Gastrocnemius medialis (tissue), 4 donors: ENCODE measurements around the gene TMEM37. TPM values are rescaled to one million over a fixed set of nuclear protein-coding genes. Genes with fewer than 3 reads are reported as not detected.
"Not testable (repeated sequence)": the region's sequence is repeated elsewhere in the genome, so short reads cannot be mapped to it uniquely, and the experiment has no call there.

Experiments used
- ATAC-seq, 2 donors: fragments of 150-250 bp; one replicate each; pipeline ENCODE4 v1.9.1; 2016
- DNase-seq, 2 donors: peaks; one replicate each; pipeline ENCODE4 v3.0.0-alpha.2; 2019
- H3K27ac ChIP-seq, 4 donors: fragments of 200-600 bp; sonication (generic); 1 replicate in 1 of 4; 2 replicates in 3 of 4; pipeline ENCODE4 v1.5.1; 2016 to 2018; ENCODE audit warnings: mild to moderate bottlenecking in 2 of 4, moderate library complexity in 1 of 4
- H3K27me3 ChIP-seq, 3 donors: fragments of 200-600 bp; sonication (generic) in 2 of 3; 1 replicate in 1 of 3; 2 replicates in 2 of 3; pipeline versions ENCODE4 v1.5.1 to v1.6.0; 2016 to 2019; ENCODE audit warnings: mild to moderate bottlenecking in 1 of 3, moderate library complexity in 1 of 3
- H3K36me3 ChIP-seq, 2 donors: fragments of 200-600 bp; sonication (generic) in 1 of 2; one replicate each; pipeline ENCODE4 v1.5.1; 2017 to 2018
- H3K4me1 ChIP-seq, 2 donors: fragments of 200-600 bp; sonication (generic) in 1 of 2; one replicate each; pipeline ENCODE4 v1.5.1; 2016 to 2017; ENCODE audit warnings: mild to moderate bottlenecking in 2 of 2
- H3K4me3 ChIP-seq, 4 donors: fragments of 200-600 bp; sonication (generic) in 3 of 4; 1 replicate in 1 of 4; 2 replicates in 3 of 4; pipeline ENCODE4 v1.5.1; 2016 to 2019; ENCODE audit warnings: mild to moderate bottlenecking in 2 of 4
- H3K9me3 ChIP-seq, 3 donors: fragments of 200-600 bp; sonication (generic) in 2 of 3; 1 replicate in 1 of 3; 2 replicates in 2 of 3; pipeline ENCODE4 v1.5.1; 2016 to 2019
- CTCF ChIP-seq, 5 experiments: fragments of 450-650 bp in 3 of 5; fragments of 200-600 bp in 2 of 5; sonication (generic) in 2 of 5; IDR thresholded peaks in 4 of 5; conservative IDR thresholded peaks in 1 of 5; 1 replicate in 4 of 5; 2 replicates in 1 of 5; pipeline ENCODE4 v1.5.1; 2016 to 2019; ENCODE audit warnings: antibody characterized with exemption in 5 of 5, mild to moderate bottlenecking in 3 of 5, moderate library complexity in 3 of 5
- POLR2A ChIP-seq, 2 donors: fragments of 450-650 bp; IDR thresholded peaks; one replicate each; pipeline ENCODE4 v1.6.1; 2017; ENCODE audit warnings: antibody characterized with exemption in 2 of 2, mild to moderate bottlenecking in 2 of 2, moderate library complexity in 2 of 2
- in situ Hi-C, 4 donors: fragments of 200-750 bp; cut with MboI; loops; one replicate each; pipeline versions ENCODE4 v1.15.0 to v1.8.0; 2017; ENCODE audit warnings: low sequenced_read_pairs in 4 of 4
- intact Hi-C: fragments of 100-400 bp; cut with DNase I; formaldehyde crosslinking; loops from one replicate; pipeline ENCODE4 v1.15.1; 2023; ENCODE audit warnings: low total_unique reads
- total RNA-seq, 4 donors: library from RNA; depleted of rRNA; stranded (reverse); fragments of >200 nt; gene quantifications; one replicate each; pipeline versions ENCODE4 v1.1.0 to v1.2.3, GENCODE V29; 2016

TMEM37 gene
- total RNA-seq, 4 donors from 2014 or later: 0.49 to 2.7 (median 0.64) TPM

- in situ Hi-C loops (loop anchor here in 2 of 4 donors (10.0 to 25.0 kb wide), 2 partner anchors 73 to 260 kb away; no protein-coding TSS in a partner anchor), intact Hi-C loops (no loop called here)
- no peaks in the 10 kb centered on the region for H3K9me3 ChIP-seq
- no peaks in the 10 kb centered on the region for H3K4me1 ChIP-seq
- H3K27ac ChIP-seq: no peak overlapping the region
- H3K36me3 ChIP-seq: no peaks in the 10 kb centered on the region
- ATAC-seq (no peak), DNase-seq (no peak)
- no peak for TF ChIP-seq POLR2A (IDR thresholded peaks at IDR 0.05)
- no peak for TF ChIP-seq CTCF (IDR thresholded peaks at IDR 0.05 in 4 of 5, conservative IDR thresholded peaks at IDR 0.05 in 1 of 5)
- H3K27me3 ChIP-seq: no peaks in the 10 kb centered on the region
- no peak overlapping the region for H3K4me3 ChIP-seq
Measured at GRCh38 chr2:119402106-119402505, 29.5 kb upstream of the TMEM37 start.

- H3K36me3 ChIP-seq: no peaks in the 10 kb centered on the region
- H3K27ac ChIP-seq: no peak overlapping the region
- TF ChIP-seq CTCF (IDR thresholded peaks at IDR 0.05 in 4 of 5, conservative IDR thresholded peaks at IDR 0.05 in 1 of 5): no peak
- no peak for TF ChIP-seq POLR2A (IDR thresholded peaks at IDR 0.05)
- H3K4me1 ChIP-seq: peaks cover 0 to under 1% of the 10 kb centered on the region in 2 donors
- no peak overlapping the region for H3K4me3 ChIP-seq
- ATAC-seq (no peak), DNase-seq (no peak)
- no peaks in the 10 kb centered on the region for H3K27me3 ChIP-seq
- in situ Hi-C loops (loop anchor here in 2 of 4 donors (10.0 to 25.0 kb wide), 2 partner anchors 72 to 259 kb away; no protein-coding TSS in a partner anchor), intact Hi-C loops (no loop called here)
- H3K9me3 ChIP-seq: no peaks in the 10 kb centered on the region
Measured at GRCh38 chr2:119402645-119403560, 28.8 kb upstream of the TMEM37 start.

- H3K36me3 ChIP-seq, DNase-seq, intact Hi-C loops, H3K9me3 ChIP-seq, H3K4me1 ChIP-seq, ATAC-seq, H3K27me3 ChIP-seq, H3K4me3 ChIP-seq, H3K27ac ChIP-seq: not testable (repeated sequence)
- in situ Hi-C loops: loop anchor here in 2 of 4 donors (10.0 to 25.0 kb wide), 2 partner anchors 71 to 259 kb away; no protein-coding TSS in a partner anchor
Measured at GRCh38 chr2:119403618-119404017, 28.0 kb upstream of the TMEM37 start.

GRCh38 chr2:119405151-119405550 is 26.5 kb upstream of the TMEM37 start:
- no peaks in the 10 kb centered on the region for H3K27me3 ChIP-seq
- no peak for ATAC-seq
- H3K27ac ChIP-seq: no peak overlapping the region
- no peaks in the 10 kb centered on the region for H3K36me3 ChIP-seq
- H3K4me1 ChIP-seq: peaks cover 0 to 4% of the 10 kb centered on the region in 2 donors
- H3K4me3 ChIP-seq: no peak overlapping the region
- in situ Hi-C loops (loop anchor here in 2 of 4 donors (10.0 to 25.0 kb wide), 2 partner anchors 70 to 257 kb away; no protein-coding TSS in a partner anchor), intact Hi-C loops (no loop called here)
- TF ChIP-seq POLR2A (IDR thresholded peaks at IDR 0.05): no peak
- TF ChIP-seq CTCF (IDR thresholded peaks at IDR 0.05 in 4 of 5, conservative IDR thresholded peaks at IDR 0.05 in 1 of 5): no peak
- no peaks in the 10 kb centered on the region for H3K9me3 ChIP-seq
- no peak for DNase-seq
